GM19467 (cell line): ENCODE results near the gene PAQR3.

Source experiments
- ATAC-seq: cut with Tn5 transposase; IDR thresholded peaks from one replicate; pipeline ENCODE4 v1.9.1; 2021; ENCODE audit warnings: mild to moderate bottlenecking, moderate library complexity; ENCODE audit not compliant: unreplicated experiment

The PAQR3 gene

GRCh38 chr4:78938868-78939666, at the start of gene PAQR3:
Gene PAQR3, minus strand, starts transcription at chr4:78939438. Its CDS starts 214 bp downstream, at chr4:78939224.
- peak; percentile 98 for ATAC-seq

DNA sequence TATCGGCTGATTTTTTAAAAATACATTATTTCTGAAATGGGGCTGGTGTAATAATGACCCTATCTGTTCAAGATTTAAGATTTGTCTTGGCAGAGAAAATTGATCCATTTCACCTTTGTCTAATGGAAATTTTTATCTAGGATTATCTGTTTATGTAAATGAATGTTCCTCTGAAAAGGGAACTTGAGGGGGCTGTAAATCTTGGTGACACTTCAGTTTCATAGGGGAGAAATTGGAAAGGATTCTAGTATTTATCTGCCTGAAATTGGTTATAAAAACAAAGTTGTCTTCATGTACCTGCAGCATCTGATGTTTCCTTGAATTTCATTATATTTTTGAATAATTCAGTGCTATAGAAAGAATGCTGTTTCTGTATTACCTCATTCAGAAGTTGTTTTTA, 48.4 kb upstream of the PAQR3 start:
- ATAC-seq, result no peak

GRCh38 chr4:78984593-78984992, 45.4 kb upstream of the PAQR3 start:
- ATAC-seq, result no peak

DNA sequence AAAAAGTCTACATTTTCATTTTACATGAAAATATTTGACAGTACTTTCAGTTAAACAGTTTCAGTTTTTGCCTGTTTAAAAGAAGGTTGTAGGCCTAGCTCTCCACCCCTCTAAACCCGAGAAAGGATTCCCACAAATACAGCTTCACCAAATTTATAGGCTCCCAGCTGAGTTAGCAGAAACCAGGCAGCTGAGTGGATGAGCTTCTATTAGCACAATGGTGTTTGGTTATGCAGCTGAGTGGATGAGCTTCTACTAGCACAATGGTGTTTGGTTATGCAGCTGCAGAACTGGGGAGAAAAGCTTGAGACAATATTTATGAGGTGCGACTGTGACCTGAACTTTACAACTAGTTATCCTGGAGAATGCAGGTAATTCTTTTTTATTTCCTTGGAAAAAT, 36.6 kb upstream of the PAQR3 start:
- no peak for ATAC-seq

GRCh38 chr4:78971776-78972175, 32.5 kb upstream of the PAQR3 start:
- ATAC-seq, result no peak

- ATAC-seq, result no peak
These were observed 32.1 kb upstream of the PAQR3 start for GRCh38 chr4:78971326-78971725.

GRCh38 chr4:78962597-78963115, 23.4 kb upstream of the PAQR3 start:
- ATAC-seq, result no peak

DNA sequence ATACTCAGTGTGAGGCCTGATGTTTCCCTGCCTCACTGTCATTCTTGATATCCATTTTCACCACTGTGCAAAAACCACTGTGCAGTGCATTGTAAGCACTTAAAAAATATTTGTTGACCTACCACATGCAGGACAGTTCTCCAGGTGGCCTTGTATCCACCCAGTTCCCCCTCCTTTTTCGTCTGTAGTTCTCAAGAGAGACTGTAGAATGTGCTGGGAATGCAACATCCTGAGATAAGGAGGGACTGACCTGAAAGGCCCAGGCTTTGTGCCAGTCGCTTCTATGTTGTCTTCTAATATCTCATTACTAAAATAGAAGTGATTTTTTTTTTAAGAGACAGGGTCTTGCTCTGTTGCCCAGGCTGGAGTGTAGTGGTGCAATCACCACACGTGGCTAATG, 21.7 kb upstream of the PAQR3 start:
- no peak for ATAC-seq

DNA sequence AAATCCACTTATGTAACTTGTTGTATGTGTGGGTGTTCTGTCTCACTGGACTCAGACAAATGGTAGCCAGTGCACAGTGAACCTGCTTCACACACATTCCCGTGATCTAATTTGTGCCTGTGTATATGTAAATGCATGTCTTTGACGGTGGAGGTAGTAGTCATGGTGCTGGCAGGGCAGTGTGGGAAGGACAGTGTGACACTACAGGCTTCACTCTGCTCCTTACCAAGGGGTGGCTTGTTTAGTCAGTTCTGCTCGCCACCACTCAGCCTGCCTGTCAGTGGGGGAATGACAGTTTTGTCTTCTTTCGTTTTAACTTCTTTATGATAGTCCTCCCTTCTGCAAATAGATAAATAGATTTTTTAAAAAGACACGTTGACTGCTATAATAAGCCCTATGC, 17.7 kb upstream of the PAQR3 start:
- no peak for ATAC-seq

- peak; percentile 55 for ATAC-seq
These were observed 14.8 kb upstream of the PAQR3 start for GRCh38 chr4:78953769-78954666.

GRCh38 chr4:78953231-78953630, 14.0 kb upstream of the PAQR3 start:
- ATAC-seq, result no peak

- no peak for ATAC-seq
These were observed 12.7 kb upstream of the PAQR3 start for GRCh38 chr4:78951862-78952472.

GRCh38 chr4:78949735-78950134, 10.5 kb upstream of the PAQR3 start:
- no peak for ATAC-seq

DNA sequence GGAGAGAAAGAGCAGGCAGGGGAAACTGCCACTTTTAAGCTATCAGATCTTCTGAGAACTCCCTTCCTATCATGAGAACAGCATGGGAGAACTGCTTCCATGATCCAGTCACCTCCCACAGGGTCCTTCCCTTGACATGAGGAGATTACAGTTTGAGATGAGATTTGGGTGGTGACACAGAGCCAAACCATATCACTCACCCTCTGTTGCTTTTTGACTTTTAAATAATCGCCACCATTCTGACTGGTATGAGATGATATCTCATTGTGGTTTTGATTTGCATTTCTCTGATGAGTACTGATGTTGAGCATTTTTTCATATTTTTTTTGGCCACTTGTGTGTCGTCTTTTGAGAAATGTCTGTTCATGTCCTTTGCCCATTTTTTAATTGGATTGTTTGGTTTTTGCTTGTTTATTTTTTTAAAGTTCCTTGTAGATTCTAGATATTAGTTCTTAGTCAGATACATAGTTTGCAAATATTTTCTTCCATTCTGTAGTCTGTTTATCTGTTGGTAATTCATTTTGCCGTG, 6.5 kb upstream of the PAQR3 start:
- no peak for ATAC-seq

GRCh38 chr4:78944381-78944780, 5.1 kb upstream of the PAQR3 start:
- no peak for ATAC-seq

DNA sequence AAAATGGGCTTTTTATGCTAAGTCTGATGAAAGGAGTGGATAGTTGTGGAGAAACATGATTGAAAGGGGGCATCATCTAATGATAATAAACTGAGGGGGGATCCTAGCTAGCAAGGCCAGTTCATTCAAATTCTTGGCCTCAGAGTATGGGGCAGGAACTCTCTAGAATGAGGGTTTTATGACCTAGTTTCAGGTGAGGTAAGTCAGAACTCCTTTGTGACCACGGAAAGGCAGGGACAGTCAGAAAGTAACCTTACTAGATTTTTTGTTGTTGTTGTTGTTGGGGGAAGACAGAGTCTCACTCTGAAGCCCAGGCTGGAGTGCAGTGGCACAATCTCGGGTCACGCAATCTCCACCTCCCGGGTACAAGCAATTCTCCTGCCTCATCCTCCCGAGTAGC, 1.5 kb upstream of the PAQR3 start:
- ATAC-seq, result no peak

- peak; percentile 19 for ATAC-seq
These were observed 400 bp upstream of the PAQR3 start for GRCh38 chr4:78939667-78940008.

DNA sequence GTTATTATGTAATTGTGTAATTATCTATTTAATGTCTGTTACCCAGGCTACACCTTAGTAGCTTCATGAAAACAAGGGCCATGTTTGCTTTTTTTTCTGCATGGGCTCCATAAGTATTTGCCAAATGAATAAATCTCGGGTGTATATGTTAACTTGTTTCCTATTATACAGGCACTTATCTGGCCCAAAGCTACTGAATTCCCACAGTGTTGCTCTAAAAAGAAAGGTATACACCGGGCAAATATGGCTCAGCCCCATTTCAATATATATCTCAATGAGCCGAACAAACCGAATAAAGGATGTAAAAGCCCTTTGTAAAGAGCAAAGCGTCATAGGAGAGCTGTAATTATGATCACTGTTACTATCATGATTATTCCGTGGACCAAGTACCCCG, 767 bp downstream of the PAQR3 start:
- no peak for ATAC-seq

DNA sequence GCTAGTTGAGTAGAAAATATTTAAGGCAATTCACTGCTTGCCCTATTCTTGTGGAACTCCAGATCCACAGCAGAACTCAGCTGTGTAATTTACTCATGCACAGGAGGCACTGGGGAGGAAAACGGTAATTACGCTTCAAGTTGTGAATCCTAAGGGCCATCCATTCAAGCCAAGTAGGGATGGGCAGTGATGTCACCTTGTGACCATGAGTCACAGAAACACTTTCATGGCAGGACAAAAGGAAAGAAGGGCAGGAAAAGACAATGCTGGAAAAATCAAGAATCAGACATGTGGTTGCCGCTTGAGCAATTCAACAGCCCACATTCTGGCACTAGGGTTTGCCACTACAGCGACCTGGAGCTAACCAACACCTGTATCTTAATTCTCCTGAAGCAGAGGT, 1.4 kb downstream of the PAQR3 start:
- ATAC-seq, result no peak

- no peak for ATAC-seq
These were observed 2.2 kb downstream of the PAQR3 start for GRCh38 chr4:78936989-78937388.

GRCh38 chr4:78930016-78930629, 9.1 kb downstream of the PAQR3 start:
- ATAC-seq, result no peak
